Keratinocyte (primary cell): ENCODE data around the gene FBXO38. TPM values are rescaled to one million over a fixed set of nuclear protein-coding genes. Genes with fewer than 3 reads are reported as not detected.

Source experiments
- DNase-seq: peaks from one replicate; pipeline ENCODE4 v3.0.0-alpha.2; 2011; ENCODE audit warnings: low read depth, missing footprints, low spot score
- FAIRE-seq: peaks from 2 replicates; lab custom pipeline; 2011; peaks lifted over from hg19 to GRCh38; lab: Jason Lieb, UNC
- H2AFZ ChIP-seq: 2 replicates; pipeline ENCODE4 v1.6.0; 2012; ENCODE audit warnings: low read length, control low read depth, inconsistent platforms; ENCODE audit not compliant: control insufficient read depth
- H3K27ac ChIP-seq: 2 replicates; pipeline ENCODE4 v1.5.1; 2011; ENCODE audit warnings: low read length; ENCODE audit not compliant: control insufficient read depth, insufficient read depth
- H3K27me3 ChIP-seq: 3 replicates; pipeline ENCODE4 v1.6.0; 2011; ENCODE audit warnings: low read length; ENCODE audit not compliant: control insufficient read depth, insufficient read depth; ENCODE audit errors: extremely low read depth
- H3K36me3 ChIP-seq, 2 experiments: 2 replicates in 1 of 2; 3 replicates in 1 of 2; pipeline ENCODE4 v1.5.1; 2011; ENCODE audit warnings: low read length in 2 of 2, mild to moderate bottlenecking in 1 of 2; ENCODE audit not compliant: control insufficient read depth in 2 of 2, insufficient read depth in 2 of 2; ENCODE audit errors: extremely low read depth in 1 of 2
- H3K4me1 ChIP-seq: 3 replicates; pipeline ENCODE4 v1.5.1; 2011; ENCODE audit warnings: low read length; ENCODE audit not compliant: control insufficient read depth, insufficient read depth; ENCODE audit errors: extremely low read depth
- H3K4me2 ChIP-seq: 3 replicates; pipeline ENCODE4 v1.6.0; 2011; ENCODE audit warnings: low read depth, low read length; ENCODE audit not compliant: control insufficient read depth, insufficient read depth; ENCODE audit errors: extremely low read depth
- H3K4me3 ChIP-seq, 3 experiments: fragments of 200-600 bp in 1 of 3; sonication (generic) in 1 of 3; 2 replicates in 2 of 3; 3 replicates in 1 of 3; pipeline ENCODE4 v1.5.1; 2011 to 2016; ENCODE audit warnings: low read length in 3 of 3, mild to moderate bottlenecking in 3 of 3, control low read depth in 2 of 3, inconsistent platforms in 1 of 3, low read depth in 1 of 3, mixed read lengths in 1 of 3, mixed run types in 1 of 3, moderate library complexity in 1 of 3; ENCODE audit not compliant: control insufficient read depth in 2 of 3, insufficient read depth in 2 of 3; ENCODE audit errors: extremely low read depth in 1 of 3
- H3K79me2 ChIP-seq: 2 replicates; pipeline ENCODE4 v1.6.0; 2012; ENCODE audit warnings: low read length; ENCODE audit not compliant: control insufficient read depth, insufficient read depth
- H3K9ac ChIP-seq: 3 replicates; pipeline ENCODE4 v1.6.0; 2011; ENCODE audit warnings: low read length; ENCODE audit not compliant: control insufficient read depth, insufficient read depth; ENCODE audit errors: extremely low read depth
- H3K9me1 ChIP-seq: 3 replicates; pipeline ENCODE4 v1.6.0; 2011; ENCODE audit warnings: low read length; ENCODE audit not compliant: control insufficient read depth, insufficient read depth; ENCODE audit errors: extremely low read depth
- H3K9me3 ChIP-seq: 2 replicates; pipeline ENCODE4 v1.5.1; 2012; ENCODE audit warnings: low read depth, low read length; ENCODE audit not compliant: control insufficient read depth
- H4K20me1 ChIP-seq: 3 replicates; pipeline ENCODE4 v1.6.0; 2011; ENCODE audit warnings: low read length; ENCODE audit not compliant: control insufficient read depth, insufficient read depth; ENCODE audit errors: extremely low read depth
- CTCF ChIP-seq, 3 experiments: IDR thresholded peaks in 1 of 3; conservative IDR thresholded peaks in 1 of 3; optimal IDR thresholded peaks in 1 of 3; 2 replicates in 2 of 3; 3 replicates in 1 of 3; pipeline versions ENCODE3 to v1.5.1; 2011; ENCODE audit warnings: low read length in 3 of 3, mild to moderate bottlenecking in 3 of 3, moderate library complexity in 2 of 3, control low read depth in 1 of 3, inconsistent platforms in 1 of 3; ENCODE audit not compliant: insufficient read depth in 2 of 3; ENCODE audit errors: extremely low read depth in 1 of 3
- EZH2 ChIP-seq: IDR thresholded peaks from one replicate; pipeline ENCODE4 v1.6.1; 2012; ENCODE audit warnings: inconsistent platforms, mild to moderate bottlenecking, low read length, moderate library complexity
- dilution Hi-C: fragments of 300-500 bp; cut with MboI; formaldehyde crosslinking; loops from one replicate; pipeline ENCODE4 v1.7.0; 2020; ENCODE audit warnings: low sequenced_read_pairs; ENCODE audit not compliant: extremely low pct_ligation_motif_present
- polyA plus RNA-seq, 5 experiments: library from polyadenylated mRNA; depleted of rRNA in 3 of 5; stranded (reverse) in 3 of 5; stranded (forward) in 1 of 5; unstranded in 1 of 5; fragments of >200 nt; gene quantifications; 1 replicate in 1 of 5; 2 replicates in 3 of 5; 3 replicates in 1 of 5; pipeline versions ENCODE4 v1.2.1 to v1.2.3, GENCODE V29; 2011 to 2012; ENCODE audit warnings: missing spikeins in 2 of 5, low read depth in 1 of 5, low replicate concordance in 1 of 5
- small RNA-seq, 3 experiments: library from RNA; depleted of rRNA; stranded (forward); fragments of <200 nt; gene quantifications; one replicate each; pipeline ENCODE3, GENCODE V24; 2012; ENCODE audit warnings: low read depth in 3 of 3, low replicate concordance in 1 of 3; ENCODE audit not compliant: insufficient read length in 3 of 3

Gene FBXO38
- polyA plus RNA-seq, 1 donor (not counting 4 experiments of a cell fraction or from before 2014, with no cell fraction given), result 30.4 TPM

GRCh38 chr5:148492351-148492750, 108.6 kb downstream of the FBXO38 start:
- FAIRE-seq (no peak), DNase-seq (no peak)
- no peaks in the 10 kb centered on the region for H3K9me1 ChIP-seq
- no peak overlapping the region for H3K9ac ChIP-seq
- H3K4me3 ChIP-seq, result no peak overlapping the region
- H3K27me3 ChIP-seq, result peaks cover 4% of the 10 kb centered on the region
- no peak for TF ChIP-seq CTCF (optimal IDR thresholded peaks at IDR 0.05 in 1 of 3, IDR thresholded peaks at IDR 0.05 in 1 of 3, conservative IDR thresholded peaks at IDR 0.05 in 1 of 3; ENCODE audit: extremely low read depth in 1 of 3, insufficient read depth in 2 of 3, low read length in 3 of 3)
- TF ChIP-seq EZH2, result no peak
- no peaks in the 10 kb centered on the region for H3K79me2 ChIP-seq
- no peak overlapping the region for H2AFZ ChIP-seq
- H3K36me3 ChIP-seq, result no peaks in the 10 kb centered on the region
- H3K27ac ChIP-seq, result no peak overlapping the region
- no peak overlapping the region for H3K4me2 ChIP-seq
- H4K20me1 ChIP-seq, result no peaks in the 10 kb centered on the region
- H3K4me1 ChIP-seq, result no peaks in the 10 kb centered on the region
- dilution Hi-C loops, result no loop called here
- H3K9me3 ChIP-seq, result no peaks in the 10 kb centered on the region

Small RNA genes lying within 50 kb of the gene (small RNA-seq; reads per million reads assigned to genes)
- gene RF00017, result 0 reads per million in 3 experiments

Other genes with a start within 250 kb of the FBXO38 start
- not detected in 3 replicates for gene SPINK14, start 215.4 kb upstream of the FBXO38 start, polyA plus RNA-seq
- gene SPINK6, start 180.9 kb upstream of the FBXO38 start, polyA plus RNA-seq, result 25.8 to 67.7 TPM (median 35.5 TPM) in 3 replicates
- gene MARCOL, start 145.4 kb upstream of the FBXO38 start, polyA plus RNA-seq, result not detected in 3 replicates
- not detected in 3 replicates for gene SPINK13, start 115.2 kb upstream of the FBXO38 start, polyA plus RNA-seq
- gene SPINK7, start 71.5 kb upstream of the FBXO38 start, polyA plus RNA-seq, result 0.87 to 19.5 TPM (median 0.93 TPM) in 3 replicates
- gene SPINK9, start 48.4 kb upstream of the FBXO38 start, polyA plus RNA-seq, result not detected in 3 replicates